ENCODE measurements around the gene ULK4.

- no peak for TF ChIP-seq POLR2A (IDR thresholded peaks at IDR 0.05)
- TF ChIP-seq, protein P1, sequence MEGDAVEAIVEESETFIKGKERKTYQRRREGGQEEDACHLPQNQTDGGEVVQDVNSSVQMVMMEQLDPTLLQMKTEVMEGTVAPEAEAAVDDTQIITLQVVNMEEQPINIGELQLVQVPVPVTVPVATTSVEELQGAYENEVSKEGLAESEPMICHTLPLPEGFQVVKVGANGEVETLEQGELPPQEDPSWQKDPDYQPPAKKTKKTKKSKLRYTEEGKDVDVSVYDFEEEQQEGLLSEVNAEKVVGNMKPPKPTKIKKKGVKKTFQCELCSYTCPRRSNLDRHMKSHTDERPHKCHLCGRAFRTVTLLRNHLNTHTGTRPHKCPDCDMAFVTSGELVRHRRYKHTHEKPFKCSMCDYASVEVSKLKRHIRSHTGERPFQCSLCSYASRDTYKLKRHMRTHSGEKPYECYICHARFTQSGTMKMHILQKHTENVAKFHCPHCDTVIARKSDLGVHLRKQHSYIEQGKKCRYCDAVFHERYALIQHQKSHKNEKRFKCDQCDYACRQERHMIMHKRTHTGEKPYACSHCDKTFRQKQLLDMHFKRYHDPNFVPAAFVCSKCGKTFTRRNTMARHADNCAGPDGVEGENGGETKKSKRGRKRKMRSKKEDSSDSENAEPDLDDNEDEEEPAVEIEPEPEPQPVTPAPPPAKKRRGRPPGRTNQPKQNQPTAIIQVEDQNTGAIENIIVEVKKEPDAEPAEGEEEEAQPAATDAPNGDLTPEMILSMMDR (IDR thresholded peaks at IDR 0.05): no peak
These were observed 46.5 kb downstream of the ULK4 start for GRCh38 chr3:41915353-41915752.
